ENCODE data around the gene MECP2.
"Not testable (repeated sequence)": the region's sequence is repeated elsewhere in the genome, so short reads cannot be mapped to it uniquely, and the experiment has no call there.

The MECP2 gene

DNA sequence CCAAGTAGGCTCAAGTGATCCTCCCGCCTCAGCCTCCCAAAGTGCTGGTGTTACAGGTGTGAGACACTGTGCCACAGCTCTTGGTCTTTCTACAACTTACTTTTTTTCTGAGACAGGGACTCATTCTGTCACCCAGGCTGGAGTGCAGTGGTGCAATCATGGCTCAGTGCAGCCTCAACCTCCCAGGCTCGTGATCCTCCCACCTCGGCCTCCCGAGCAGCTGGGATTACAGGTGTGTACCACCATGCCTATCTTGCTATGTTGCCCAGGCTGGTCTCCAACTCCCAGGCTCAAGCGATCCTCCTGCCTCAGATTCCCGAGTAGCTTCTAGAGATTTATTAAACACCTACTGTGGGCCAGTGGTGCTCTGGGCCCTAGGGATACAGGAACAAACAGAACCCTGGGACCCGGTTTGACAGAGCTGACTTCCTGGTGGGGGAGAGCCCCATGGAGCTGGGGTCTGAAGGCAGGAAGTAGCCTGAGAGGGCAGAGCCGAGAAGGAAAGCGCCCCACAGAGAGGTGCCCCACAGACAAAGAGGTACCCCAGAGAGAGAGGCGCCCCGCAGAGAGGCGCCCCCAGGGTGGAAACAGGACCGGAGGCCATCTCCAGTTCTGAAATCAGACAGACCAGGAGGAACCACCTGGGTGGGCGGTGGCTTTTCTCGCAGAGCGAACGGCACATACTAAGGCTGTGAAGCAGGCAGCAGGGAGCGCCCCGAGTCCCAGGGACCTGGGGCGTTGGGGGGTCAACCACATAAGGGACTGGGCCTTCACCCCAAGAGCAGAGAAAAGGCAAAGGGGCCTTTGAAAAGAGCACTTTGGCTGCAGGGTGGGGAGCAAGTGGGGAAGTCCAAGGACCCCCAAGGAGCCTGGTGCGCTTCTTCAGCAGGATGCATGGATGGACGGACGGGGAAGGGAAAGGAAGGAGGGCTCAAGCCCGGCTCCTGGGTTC, 82.8 kb downstream of the MECP2 start:
- no peak for DNase-seq

DNA sequence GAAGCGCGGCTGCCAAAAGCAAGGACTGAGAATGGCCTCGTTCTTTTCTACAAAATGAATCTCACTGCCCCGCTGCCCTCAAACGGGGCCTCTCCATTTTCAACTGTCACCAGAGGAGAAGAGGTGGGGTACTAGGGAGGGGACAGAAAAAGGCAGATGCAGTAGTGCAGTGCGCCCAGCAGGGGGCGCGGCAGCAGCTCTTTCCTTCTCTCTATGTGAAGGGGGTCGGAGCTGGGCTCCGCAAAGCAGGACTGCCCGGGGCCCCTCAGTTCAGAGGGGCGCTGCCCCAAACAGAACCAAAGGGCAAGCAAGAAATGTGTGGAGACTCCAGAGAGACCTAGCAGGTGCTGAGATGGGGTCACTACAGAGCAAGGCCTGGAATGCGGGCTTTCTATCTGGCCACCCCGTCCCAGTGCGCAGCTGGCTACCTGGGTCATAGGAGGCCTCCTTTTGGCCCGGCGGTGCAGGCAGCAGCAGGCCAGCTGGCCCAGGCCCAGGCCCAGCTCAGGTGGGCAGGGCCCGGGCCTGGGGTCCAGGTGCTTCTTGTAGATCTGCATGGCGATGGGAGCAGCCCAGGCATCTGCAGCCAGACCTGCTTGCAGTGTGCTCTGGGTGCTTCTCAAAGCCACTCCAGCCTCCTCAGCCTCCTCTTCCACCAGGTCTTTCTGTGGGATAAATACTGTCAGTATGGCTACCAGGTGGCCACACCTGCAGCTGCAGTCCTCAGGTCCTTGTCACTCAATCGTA, 83.7 kb downstream of the MECP2 start:
- DNase-seq: peak in 1 of 2 donors; percentile 41

DNA sequence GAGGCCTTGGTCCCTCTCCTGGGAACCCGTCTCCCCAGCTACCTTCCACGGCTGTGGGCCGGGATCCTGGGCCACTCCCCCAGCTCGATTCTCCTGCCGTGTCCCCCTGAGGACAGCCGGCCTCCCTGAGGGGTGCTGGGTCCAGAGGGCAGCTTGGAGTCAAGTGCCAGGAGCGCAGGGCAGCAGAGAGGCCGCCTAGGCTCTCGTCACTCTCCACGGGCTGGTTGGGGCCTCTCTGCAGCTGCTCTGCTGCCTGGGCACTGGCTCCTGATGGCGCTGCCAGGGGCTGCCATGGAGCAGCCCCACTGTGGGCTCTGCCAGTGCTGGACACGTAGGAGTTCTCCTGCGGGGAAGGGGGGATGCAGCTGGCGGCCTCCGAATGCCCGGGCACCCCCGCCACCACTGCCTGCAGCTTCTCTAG, 84.5 kb downstream of the MECP2 start:
- DNase-seq: no peak

GRCh38 chrX:154012336-154012991, 85.1 kb downstream of the MECP2 start:
- DNase-seq: no peak

- DNase-seq: no peak
Measured at GRCh38 chrX:154011376-154012335, 85.9 kb downstream of the MECP2 start.

DNA sequence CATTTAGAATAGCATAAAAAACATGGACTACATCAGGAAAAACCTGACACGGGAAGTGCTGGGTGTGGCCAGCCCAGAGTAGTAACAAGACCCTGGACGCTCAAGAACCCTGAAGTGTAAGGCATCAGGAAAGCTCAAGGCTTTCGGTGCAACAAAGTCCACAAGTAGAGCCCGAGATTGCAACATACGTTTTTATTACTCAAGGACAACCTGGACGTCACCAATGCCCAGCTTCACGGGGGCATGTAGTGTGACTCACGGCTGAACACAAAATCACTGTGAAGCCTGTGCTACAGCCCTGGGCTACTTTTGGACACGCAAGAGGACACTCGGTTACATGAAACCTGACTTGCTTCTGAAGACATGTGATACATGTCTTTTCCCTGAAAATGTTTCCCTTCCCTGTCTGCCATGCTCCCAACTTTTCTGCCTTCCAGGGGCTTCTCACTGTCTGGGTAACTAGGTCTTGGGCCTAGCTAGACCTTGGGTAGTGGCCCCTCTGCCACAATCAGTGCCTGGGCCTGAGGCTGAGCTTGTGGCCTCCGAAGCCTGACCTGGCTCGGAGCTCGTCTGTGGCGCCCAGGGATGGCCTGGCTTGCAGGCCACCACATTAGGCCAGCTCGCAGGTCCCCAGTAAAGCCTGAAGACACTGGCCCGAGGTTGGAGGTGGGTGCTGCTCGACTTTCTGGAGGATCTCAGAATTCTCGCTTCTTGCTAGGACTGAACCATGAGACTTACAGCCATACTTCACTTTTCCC, 87.0 kb downstream of the MECP2 start:
- DNase-seq: peak; percentile 79 to 84

DNA sequence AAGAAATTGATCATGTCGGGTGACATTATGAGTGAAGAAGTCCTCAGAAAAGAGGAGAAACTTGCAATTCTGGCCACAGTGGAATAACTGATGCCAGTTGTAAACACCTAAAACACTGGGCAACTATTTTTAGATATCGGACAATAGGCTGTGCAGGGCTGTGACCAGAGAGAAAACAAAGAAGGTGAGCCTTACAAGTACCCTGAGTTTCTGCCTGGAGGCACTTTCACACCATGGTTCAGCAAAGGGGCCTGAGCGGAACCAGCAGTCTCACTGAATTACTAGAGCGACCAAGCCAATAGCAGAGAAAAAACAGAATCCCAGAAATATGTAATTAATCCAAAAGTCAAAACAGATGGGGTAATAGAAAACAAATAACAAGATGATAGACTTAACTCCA, 89.0 kb downstream of the MECP2 start:
- DNase-seq: no peak

DNA sequence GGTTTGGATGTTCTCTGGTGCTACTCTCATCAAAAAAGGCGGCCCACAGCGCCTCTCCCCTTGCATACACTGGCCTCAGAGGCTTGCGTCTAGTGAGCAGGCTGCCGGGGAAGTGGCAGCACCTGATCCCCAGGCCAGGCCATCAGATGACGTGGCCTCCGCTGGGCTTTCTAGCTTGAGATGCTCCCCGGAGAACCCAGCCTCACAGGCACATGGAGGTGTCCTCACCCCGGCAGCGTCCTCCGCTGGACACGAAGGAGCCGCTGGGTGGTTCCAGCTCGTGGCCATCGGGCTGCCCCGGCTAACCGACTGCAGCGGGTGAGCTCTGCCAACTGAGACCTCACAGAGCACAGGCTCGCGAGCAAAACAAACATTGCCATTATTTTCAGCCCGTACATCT, 90.6 kb downstream of the MECP2 start:
- DNase-seq: no peak

DNA sequence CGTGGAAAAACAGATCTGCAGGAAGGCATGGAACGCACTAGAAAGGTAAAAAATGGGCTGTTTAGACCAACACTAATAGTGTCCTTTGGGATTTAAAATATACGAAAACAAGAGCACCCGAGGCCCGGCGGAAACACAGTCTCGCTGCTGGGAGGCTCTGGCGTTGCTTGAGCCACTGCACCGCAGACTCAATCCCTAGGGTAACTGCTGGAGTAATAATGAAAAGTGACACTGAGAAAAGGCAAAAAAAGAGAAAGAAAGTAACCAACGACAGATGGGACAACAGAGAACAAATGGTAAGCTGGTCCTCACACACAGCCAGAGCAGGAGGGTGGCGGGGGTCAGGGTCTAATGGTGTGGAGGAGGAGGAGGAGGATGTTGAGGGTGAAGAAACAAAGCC, 93.2 kb downstream of the MECP2 start:
- DNase-seq: no peak

DNA sequence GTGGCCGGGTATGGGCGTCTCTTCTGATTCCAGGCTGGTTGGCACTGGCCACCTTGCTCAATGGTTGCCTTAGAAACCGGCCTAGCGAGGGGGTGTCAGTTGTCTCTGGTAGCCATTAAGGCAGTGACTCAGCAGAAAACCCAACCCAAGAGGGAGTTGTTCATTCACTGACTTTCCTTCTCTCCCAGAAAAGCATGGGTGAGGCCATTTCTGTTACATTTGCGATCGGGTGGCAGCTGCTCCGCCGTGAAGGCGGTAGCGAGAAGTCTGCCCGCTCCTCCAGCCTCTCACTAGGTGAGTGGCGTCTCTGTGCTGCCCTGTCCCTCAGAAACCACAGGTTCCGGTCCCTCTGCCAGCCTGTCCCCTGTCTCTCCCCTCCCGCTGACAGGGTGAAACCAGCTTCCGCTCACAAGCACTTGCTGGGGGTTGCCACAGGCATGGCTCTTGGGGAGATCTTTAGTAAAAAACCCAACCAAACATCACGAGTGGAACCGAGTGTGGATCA, 95.2 kb downstream of the MECP2 start:
- DNase-seq: peak; percentile 71 to 80

DNA sequence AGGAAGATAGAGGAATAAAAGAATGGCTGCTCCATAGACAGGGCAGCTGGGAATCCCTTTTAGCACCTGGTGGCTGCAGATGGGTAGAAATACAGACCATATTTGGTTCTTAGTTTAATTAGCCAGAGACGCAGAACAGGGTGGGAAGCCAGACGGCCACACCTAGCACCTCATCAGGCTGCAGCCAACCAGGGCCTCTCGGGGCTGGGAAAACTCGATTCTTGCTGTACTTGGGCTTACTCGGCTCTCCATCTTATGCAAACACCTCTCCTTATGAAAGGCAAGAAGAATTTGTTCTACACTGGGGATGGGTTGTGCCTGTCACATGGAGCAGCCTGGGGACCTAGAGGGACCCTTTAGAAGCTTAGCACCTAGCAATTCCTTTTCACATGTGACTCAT, 97.5 kb downstream of the MECP2 start:
- no peak for DNase-seq

- DNase-seq: no peak
Measured at GRCh38 chrX:153999359-154000037, 98.0 kb downstream of the MECP2 start.

GRCh38 chrX:153995504-153995903, 102.0 kb downstream of the MECP2 start:
- no peak for DNase-seq

- not testable (repeated sequence) for DNase-seq
Measured at GRCh38 chrX:153994398-153994797, 103.1 kb downstream of the MECP2 start.

DNA sequence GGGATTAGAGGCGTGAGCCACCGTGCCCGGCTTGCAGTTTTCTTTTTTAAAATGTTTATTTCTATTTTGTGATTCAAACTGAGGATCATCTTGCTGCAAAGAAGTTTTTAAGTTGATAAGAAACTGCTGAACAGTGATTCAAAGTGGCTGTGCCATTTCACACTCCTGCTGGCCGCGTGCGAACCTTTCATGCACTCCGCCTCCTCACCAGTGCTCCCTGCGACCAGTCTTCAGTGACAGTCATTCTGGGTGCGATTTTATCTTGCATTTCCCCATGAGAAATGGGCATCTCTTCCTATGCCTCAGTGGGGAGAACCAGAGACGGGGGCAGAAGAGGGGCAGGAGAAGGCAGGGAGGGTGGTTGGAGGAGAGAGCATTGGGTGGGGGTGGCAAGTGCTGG, 103.5 kb downstream of the MECP2 start:
- DNase-seq: no peak

- DNase-seq: no peak
Measured at GRCh38 chrX:153993079-153993478, 104.4 kb downstream of the MECP2 start.

- DNase-seq: no peak
Measured at GRCh38 chrX:153992180-153992579, 105.3 kb downstream of the MECP2 start.

- no peak for DNase-seq
Measured at GRCh38 chrX:153991013-153991580, 106.4 kb downstream of the MECP2 start.

DNA sequence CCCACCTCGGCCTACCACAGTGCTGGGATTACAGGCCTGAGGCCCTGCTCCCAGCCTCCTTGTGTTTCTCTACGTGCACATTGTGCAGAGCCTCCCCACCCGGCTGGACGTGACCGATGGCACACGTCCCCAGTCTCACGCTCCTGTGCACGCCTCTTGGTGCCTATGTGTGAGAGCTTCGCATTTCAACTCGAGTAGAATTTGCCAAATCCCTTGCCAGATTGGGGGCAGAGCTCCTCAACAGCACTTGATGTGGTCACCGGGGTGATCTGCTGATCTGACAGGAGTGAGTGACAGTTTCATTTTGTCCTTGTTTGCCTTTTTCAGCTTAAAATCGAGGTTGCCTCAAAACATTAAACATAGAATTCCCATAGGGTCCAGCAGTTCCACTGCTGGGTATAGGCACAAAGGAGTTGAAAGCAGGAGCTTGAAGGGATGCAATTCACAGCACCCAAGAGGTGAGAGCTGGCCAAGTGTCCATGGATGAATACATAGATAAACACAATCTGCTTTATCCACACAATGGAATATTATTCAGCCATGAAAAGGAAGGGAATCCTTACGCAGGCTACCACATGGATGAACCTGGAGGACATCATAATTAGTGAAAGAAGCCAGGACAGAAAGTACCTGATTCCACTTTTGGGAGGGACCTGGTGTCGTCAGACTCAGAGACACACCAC, 107.4 kb downstream of the MECP2 start:
- DNase-seq: no peak

DNA sequence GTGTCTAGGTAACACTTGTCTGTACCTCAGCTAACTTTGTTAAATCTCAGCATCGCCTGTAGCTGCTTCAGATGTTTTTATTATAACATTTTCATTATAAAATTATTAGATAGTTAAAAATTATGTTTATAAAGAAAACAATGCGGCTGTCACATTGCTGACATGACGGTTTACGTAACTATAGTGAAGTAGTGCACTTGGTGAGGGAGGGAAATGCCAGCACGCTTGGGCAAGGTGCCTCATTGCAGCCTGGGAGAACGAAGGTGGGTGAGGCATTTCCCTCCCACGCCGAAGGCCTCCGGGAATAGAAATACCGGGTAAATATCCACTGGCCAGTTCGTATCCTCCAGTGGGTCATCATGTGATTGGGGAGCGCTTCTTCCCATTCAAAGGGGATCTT, 109.0 kb downstream of the MECP2 start:
- no peak for DNase-seq

All from inflammatory macrophage treated with lipopolysaccharide for 1 hour (primary cell).